ENCODE data around the gene RNF144B.

DNA sequence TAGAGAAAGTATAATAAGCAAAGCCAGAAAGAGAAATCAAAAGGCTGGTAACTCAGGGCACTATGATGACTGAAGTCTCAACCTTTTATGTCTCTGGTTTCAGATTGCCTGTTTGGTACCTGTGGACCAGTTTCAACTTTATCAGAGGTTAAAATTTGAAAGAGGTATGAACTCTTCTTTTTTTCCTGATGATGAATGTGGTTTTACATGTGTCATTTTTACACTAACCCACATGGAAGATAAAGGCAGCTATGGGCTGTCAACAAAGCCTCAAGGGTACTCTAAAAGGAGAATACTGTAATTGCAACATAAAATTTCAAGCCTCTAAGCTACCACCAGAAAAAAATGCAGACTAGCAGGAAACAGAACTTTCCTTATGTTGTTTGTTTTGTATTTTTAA, 52.4 kb downstream of the RNF144B start:
- TF ChIP-seq EZH2 (IDR thresholded peaks at IDR 0.05; ENCODE audit: insufficient read depth, low read length): no peak
- TF ChIP-seq, protein P1, sequence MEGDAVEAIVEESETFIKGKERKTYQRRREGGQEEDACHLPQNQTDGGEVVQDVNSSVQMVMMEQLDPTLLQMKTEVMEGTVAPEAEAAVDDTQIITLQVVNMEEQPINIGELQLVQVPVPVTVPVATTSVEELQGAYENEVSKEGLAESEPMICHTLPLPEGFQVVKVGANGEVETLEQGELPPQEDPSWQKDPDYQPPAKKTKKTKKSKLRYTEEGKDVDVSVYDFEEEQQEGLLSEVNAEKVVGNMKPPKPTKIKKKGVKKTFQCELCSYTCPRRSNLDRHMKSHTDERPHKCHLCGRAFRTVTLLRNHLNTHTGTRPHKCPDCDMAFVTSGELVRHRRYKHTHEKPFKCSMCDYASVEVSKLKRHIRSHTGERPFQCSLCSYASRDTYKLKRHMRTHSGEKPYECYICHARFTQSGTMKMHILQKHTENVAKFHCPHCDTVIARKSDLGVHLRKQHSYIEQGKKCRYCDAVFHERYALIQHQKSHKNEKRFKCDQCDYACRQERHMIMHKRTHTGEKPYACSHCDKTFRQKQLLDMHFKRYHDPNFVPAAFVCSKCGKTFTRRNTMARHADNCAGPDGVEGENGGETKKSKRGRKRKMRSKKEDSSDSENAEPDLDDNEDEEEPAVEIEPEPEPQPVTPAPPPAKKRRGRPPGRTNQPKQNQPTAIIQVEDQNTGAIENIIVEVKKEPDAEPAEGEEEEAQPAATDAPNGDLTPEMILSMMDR (IDR thresholded peaks at IDR 0.05; ENCODE audit: insufficient read depth, low read depth, low read length): no peak

Measured in astrocyte (in vitro differentiated cells and primary cell).